C4-2B (cell line): ENCODE data around the gene TMEM18.

Source experiments
- H3K27ac ChIP-seq: fragments of 450-650 bp; 2 replicates; pipeline ENCODE4 v1.5.1; 2017
- ZFX ChIP-seq: fragments of 450-650 bp; IDR thresholded peaks from 2 replicates; pipeline ENCODE4 v1.6.1; 2017
- TF ChIP-seq, protein P1 (sequence below): fragments of 450-650 bp; conservative IDR thresholded peaks from 2 replicates; pipeline ENCODE4 v1.5.1; 2017; ENCODE audit warnings: mild to moderate bottlenecking

TMEM18 gene

DNA sequence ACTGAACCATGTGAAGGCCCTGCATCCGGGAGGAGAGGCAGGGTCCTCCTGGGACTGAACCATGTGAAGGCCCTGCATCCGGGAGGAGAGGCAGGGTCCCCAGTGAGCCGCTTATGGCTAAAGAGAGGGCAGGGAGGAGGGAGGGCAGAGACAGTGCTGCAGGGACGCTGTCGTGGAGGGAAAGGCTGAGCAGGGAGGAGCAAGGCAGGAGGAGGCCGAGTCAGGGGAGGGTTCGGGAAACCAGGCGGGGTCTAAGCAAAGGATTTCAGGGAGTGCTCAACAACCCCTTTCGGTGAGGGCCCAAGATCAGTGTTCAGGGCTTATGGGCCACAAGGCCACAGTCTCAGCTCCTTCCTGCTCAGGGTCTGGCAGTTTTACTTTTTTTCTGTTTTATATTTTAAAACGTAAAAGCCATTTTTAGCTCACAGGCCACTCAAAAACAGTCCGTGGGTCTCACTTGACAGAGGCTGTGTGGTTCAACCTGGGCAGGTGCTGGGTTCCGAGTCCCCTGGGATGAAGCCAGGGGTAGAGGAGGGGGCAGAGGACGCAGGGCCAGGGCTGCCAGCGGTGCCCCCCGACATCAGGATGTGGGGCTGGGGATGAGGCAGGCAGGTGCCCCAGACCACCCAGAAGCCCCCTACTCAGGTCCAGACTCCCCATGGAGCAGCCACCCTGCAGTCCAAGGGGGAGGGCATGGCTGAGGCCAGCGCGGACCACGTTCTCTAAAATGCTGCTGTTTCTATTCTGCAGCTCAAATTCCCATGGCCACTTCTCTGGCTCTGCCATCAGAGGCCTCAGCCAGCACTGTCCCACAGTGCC, 5.2 kb downstream of the TMEM18 start:
- TF ChIP-seq, protein P1, sequence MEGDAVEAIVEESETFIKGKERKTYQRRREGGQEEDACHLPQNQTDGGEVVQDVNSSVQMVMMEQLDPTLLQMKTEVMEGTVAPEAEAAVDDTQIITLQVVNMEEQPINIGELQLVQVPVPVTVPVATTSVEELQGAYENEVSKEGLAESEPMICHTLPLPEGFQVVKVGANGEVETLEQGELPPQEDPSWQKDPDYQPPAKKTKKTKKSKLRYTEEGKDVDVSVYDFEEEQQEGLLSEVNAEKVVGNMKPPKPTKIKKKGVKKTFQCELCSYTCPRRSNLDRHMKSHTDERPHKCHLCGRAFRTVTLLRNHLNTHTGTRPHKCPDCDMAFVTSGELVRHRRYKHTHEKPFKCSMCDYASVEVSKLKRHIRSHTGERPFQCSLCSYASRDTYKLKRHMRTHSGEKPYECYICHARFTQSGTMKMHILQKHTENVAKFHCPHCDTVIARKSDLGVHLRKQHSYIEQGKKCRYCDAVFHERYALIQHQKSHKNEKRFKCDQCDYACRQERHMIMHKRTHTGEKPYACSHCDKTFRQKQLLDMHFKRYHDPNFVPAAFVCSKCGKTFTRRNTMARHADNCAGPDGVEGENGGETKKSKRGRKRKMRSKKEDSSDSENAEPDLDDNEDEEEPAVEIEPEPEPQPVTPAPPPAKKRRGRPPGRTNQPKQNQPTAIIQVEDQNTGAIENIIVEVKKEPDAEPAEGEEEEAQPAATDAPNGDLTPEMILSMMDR, result no peak
- TF ChIP-seq ZFX, result no peak

DNA sequence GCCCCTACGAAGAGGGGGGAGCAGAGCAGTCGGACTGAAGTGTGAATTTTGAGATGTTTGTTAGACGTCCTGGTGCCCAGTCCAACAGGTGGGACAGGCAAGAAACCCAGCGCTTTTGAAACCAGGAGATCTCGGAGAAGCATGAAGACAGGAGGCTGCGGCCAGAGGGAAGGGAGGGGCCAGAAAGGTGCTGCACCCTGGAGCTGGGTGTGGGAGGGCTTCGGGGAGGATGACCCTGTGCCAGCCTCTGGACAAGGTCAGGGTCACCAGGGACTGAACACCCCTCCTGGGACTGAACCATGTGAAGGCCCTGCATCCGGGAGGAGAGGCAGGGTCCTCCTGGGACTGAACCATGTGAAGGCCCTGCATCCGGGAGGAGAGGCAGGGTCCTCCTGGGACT, 6.1 kb downstream of the TMEM18 start:
- TF ChIP-seq, protein P1, result no peak
- no peak for TF ChIP-seq ZFX
- H3K27ac ChIP-seq, result no peak overlapping the region

More for the DNA sequence above, 5.2 kb downstream of the TMEM18 start:
- no peak overlapping the region for H3K27ac ChIP-seq

GRCh38 chr2:670637-671036, 6.6 kb downstream of the TMEM18 start:
- TF ChIP-seq, protein P1, result no peak
- no peak for TF ChIP-seq ZFX
- H3K27ac ChIP-seq, result no peak overlapping the region

DNA sequence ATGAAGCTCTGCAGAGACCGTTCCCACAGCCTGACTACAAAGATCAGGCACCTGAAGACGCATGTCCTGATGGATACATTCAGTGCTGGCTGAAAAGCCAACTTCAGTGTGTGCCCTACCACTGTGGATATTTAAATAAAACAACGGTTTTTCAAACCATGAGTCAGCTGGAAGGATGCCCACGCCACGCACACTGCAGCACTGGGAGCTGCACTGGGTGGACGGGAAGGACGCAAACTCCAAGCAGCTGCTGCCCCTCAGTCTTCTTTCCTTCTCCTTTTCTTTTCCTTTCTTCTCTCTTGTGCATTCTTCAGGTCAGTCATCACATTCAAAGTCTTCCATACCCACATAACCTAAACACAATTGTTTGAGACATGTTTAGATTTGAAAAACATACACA, 7.9 kb downstream of the TMEM18 start:
- no peak overlapping the region for H3K27ac ChIP-seq
- TF ChIP-seq, protein P1, result no peak
- TF ChIP-seq ZFX, result no peak

GRCh38 chr2:668000-668398, 9.2 kb downstream of the TMEM18 start:
- H3K27ac ChIP-seq, result no peak overlapping the region
- TF ChIP-seq, protein P1, result no peak
- TF ChIP-seq ZFX, result no peak

DNA sequence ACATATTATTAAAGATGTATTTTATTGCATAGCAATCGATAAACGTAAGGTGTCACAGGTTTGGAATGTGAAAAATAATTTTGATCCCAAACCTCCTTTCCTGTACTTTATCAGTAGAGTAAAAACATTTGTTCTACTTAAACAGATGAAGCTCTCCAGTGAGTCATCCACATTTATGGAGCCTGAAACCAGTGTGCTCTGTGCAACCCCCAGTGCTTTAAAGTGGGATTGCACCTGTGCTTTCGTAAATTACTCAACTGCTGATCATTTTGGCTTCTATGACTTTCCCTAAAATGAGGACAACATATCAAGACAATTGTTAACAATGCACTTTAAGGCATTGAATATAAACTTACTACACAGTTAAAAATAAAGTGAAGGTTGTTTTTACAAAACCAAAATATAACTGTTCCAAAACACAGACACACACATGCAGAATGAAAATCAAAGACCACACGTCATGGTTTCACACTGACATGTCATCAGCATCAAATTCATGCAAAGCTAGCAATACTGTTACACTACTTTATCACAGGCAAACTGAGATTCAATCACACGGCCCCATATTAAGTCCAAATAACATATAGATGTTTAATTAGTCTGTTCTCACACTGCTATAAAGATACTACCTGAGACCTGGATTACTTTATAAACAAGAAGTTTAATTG, 9.7 kb downstream of the TMEM18 start:
- TF ChIP-seq, protein P1, result peak; percentile 61
- TF ChIP-seq ZFX, result no peak
- H3K27ac ChIP-seq, result no peak overlapping the region

GRCh38 chr2:666441-666840, 10.8 kb downstream of the TMEM18 start:
- TF ChIP-seq, protein P1, result no peak
- no peak for TF ChIP-seq ZFX
- H3K27ac ChIP-seq, result no peak overlapping the region
